CD4-positive, alpha-beta T cell treated with Interleukin-6 for 4 hours (primary cell): Measurements from ENCODE around the gene C1QTNF8.

Source experiments
- DNase-seq: peaks from one replicate; pipeline ENCODE4 v3.0.0-alpha.2; 2020; ENCODE audit warnings: mixed read lengths

C1QTNF8 gene

GRCh38 chr16:1042049-1042744 lies 53.8 kb downstream of the C1QTNF8 start:
- DNase-seq, result no peak

- no peak for DNase-seq
Measured at GRCh38 chr16:1040346-1040745, 55.7 kb downstream of the C1QTNF8 start.

- no peak for DNase-seq
Measured at GRCh38 chr16:1039762-1040161, 56.3 kb downstream of the C1QTNF8 start.

- DNase-seq, result no peak
Measured at GRCh38 chr16:1038932-1039331, 57.1 kb downstream of the C1QTNF8 start.
